Measurements from ENCODE around the gene KCNJ10. TPM values are rescaled to one million over a fixed set of nuclear protein-coding genes. Genes with fewer than 3 reads are reported as not detected.

Gene KCNJ10
- total and polyA plus RNA-seq, 8 donors: 0.05 to 0.09 (median 0.08) TPM; not detected in 5

GRCh38 chr1:160090760-160091159 lies 20.8 kb upstream of the KCNJ10 start:
- no peak for FAIRE-seq

GRCh38 chr1:160089883-160090282 lies 19.9 kb upstream of the KCNJ10 start:
- FAIRE-seq: no peak
- H3K36me3 ChIP-seq: peaks cover 0 to 29% (median 0%) of the 10 kb centered on the region in 3 donors
- no peak for DNase-seq

More at GRCh38 chr1:160090760-160091159, 20.8 kb upstream of the KCNJ10 start:
- intact Hi-C loops (cut with DNase I): no loop called here
- Histone ChIP-seq H3K9me3 (no peaks in the 10 kb centered on the region), H3K4me1 (peaks cover 0 to 2% (median 0%) of the 10 kb centered on the region in 3 donors), H3K36me3 (peaks cover 0 to 29% (median 0%) of the 10 kb centered on the region in 3 donors), H3K4me3 (no peak overlapping the region), H3K27ac (no peak overlapping the region), H3K27me3 (no peaks in the 10 kb centered on the region)
- ATAC-seq (no peak), DNase-seq (no peak)
- TF ChIP-seq CTCF (IDR thresholded peaks at IDR 0.05): no peak
- WGBS, 2 donors: 91 to 96% methylated on average over 4 of the region's 4 CpGs

GRCh38 chr1:160087118-160087662 lies 17.2 kb upstream of the KCNJ10 start:
- DNase-seq (no peak), FAIRE-seq (no peak), ATAC-seq (no peak)
- Histone ChIP-seq H3K9me3 (no peaks in the 10 kb centered on the region), H3K4me1 (no peaks in the 10 kb centered on the region), H3K36me3 (peaks cover 0 to 11% (median 0%) of the 10 kb centered on the region in 3 donors), H3K4me3 (no peak overlapping the region), H3K27ac (no peak overlapping the region), H3K27me3 (peaks cover 0 to 3% (median 0%) of the 10 kb centered on the region in 4 donors)
- TF ChIP-seq CTCF (IDR thresholded peaks at IDR 0.05): no peak
- 87 to 89% methylated on average over 11 to 12 of the region's 12 CpGs for WGBS, 2 donors
- intact Hi-C loops (cut with DNase I): no loop called here

More at GRCh38 chr1:160089883-160090282, 19.9 kb upstream of the KCNJ10 start:
- H3K4me3 ChIP-seq: no peak overlapping the region
- no peak for TF ChIP-seq CTCF (IDR thresholded peaks at IDR 0.05)
- ATAC-seq: no peak
- no peaks in the 10 kb centered on the region for H3K4me1 ChIP-seq
- H3K27ac ChIP-seq: no peak overlapping the region
- 82 to 98% methylated on average over 3 of the region's 3 CpGs for WGBS, 2 donors
- H3K9me3 ChIP-seq: no peaks in the 10 kb centered on the region
- intact Hi-C loops (cut with DNase I): no loop called here
- no peaks in the 10 kb centered on the region for H3K27me3 ChIP-seq

- intact Hi-C loops (cut with DNase I): no loop called here
These were observed 16.5 kb upstream of the KCNJ10 start for GRCh38 chr1:160086456-160086892.

More at GRCh38 chr1:160086456-160086892, 16.5 kb upstream of the KCNJ10 start:
- ATAC-seq (no peak), DNase-seq (no peak), FAIRE-seq (no peak)
- H3K4me1 ChIP-seq: no peaks in the 10 kb centered on the region
- peaks cover 0 to 3% (median 0%) of the 10 kb centered on the region in 3 donors for H3K36me3 ChIP-seq
- 75 to 79% methylated on average over 5 of the region's 5 CpGs for WGBS, 2 donors
- H3K27ac ChIP-seq: no peak overlapping the region
- no peak for TF ChIP-seq CTCF (IDR thresholded peaks at IDR 0.05)
- H3K9me3 ChIP-seq: no peaks in the 10 kb centered on the region
- H3K4me3 ChIP-seq: no peak overlapping the region
- H3K27me3 ChIP-seq: peaks cover 0 to 5% (median 0%) of the 10 kb centered on the region in 4 donors

Measured in pancreas (tissue), 10 donors.